ENCODE measurements around the gene GJC1.

- TF ChIP-seq CTCF (conservative IDR thresholded peaks at IDR 0.05 in 1 of 2, IDR thresholded peaks at IDR 0.05 in 1 of 2; ENCODE audit: extremely low read depth in 1 of 2, insufficient read depth in 1 of 2, low read depth in 1 of 2, low read length in 2 of 2) (no peak), EZH2 (IDR thresholded peaks at IDR 0.05; ENCODE audit: borderline replicate concordance, low read length) (no peak)
Observed at GRCh38 chr17:44864831-44865230, 34.7 kb upstream of the GJC1 start.
